GM21737 (cell line): ENCODE data around the gene MCAT.
"Not testable (repeated sequence)": the region's sequence is repeated elsewhere in the genome, so short reads cannot be mapped to it uniquely, and the experiment has no call there.

Experiments
- ATAC-seq: cut with Tn5 transposase; IDR thresholded peaks from one replicate; pipeline ENCODE4 v1.9.1; 2021; ENCODE audit warnings: mild to moderate bottlenecking, moderate library complexity; ENCODE audit not compliant: unreplicated experiment

The MCAT gene

GRCh38 chr22:43127166-43127908, 15.9 kb downstream of the MCAT start:
- no peak for ATAC-seq

GRCh38 chr22:43126501-43127165, 16.6 kb downstream of the MCAT start:
- no peak for ATAC-seq

- no peak for ATAC-seq
Observed at GRCh38 chr22:43118953-43119458, 24.2 kb downstream of the MCAT start.

GRCh38 chr22:43118024-43118849, 25.0 kb downstream of the MCAT start:
- no peak for ATAC-seq

- no peak for ATAC-seq
Observed at GRCh38 chr22:43116932-43117331, 26.3 kb downstream of the MCAT start.

- ATAC-seq = no peak
Observed at GRCh38 chr22:43114958-43115357, 28.2 kb downstream of the MCAT start.

- ATAC-seq = no peak
Observed at GRCh38 chr22:43113526-43114251, 29.5 kb downstream of the MCAT start.

GRCh38 chr22:43110927-43111623, 32.1 kb downstream of the MCAT start:
- ATAC-seq = no peak

- ATAC-seq = no peak
Observed at GRCh38 chr22:43110444-43110926, 32.7 kb downstream of the MCAT start, which contains the start of gene BIK. Gene BIK, plus strand, starts transcription at chr22:43110750. Its CDS starts 13,273 bp downstream, at chr22:43124023.

- no peak for ATAC-seq
Observed at GRCh38 chr22:43109921-43110443, 33.2 kb downstream of the MCAT start.

GRCh38 chr22:43109511-43109910, 33.7 kb downstream of the MCAT start:
- no peak for ATAC-seq

GRCh38 chr22:43106302-43106701, 36.9 kb downstream of the MCAT start:
- ATAC-seq = no peak

GRCh38 chr22:43104950-43105349, 38.2 kb downstream of the MCAT start:
- not testable (repeated sequence) for ATAC-seq

- not testable (repeated sequence) for ATAC-seq
Observed at GRCh38 chr22:43104056-43104625, 39.1 kb downstream of the MCAT start.

GRCh38 chr22:43101306-43101705, 41.9 kb downstream of the MCAT start:
- ATAC-seq = no peak

- ATAC-seq = no peak
Observed at GRCh38 chr22:43100225-43100624, 43.0 kb downstream of the MCAT start.

GRCh38 chr22:43099095-43099494, 44.1 kb downstream of the MCAT start:
- no peak for ATAC-seq

GRCh38 chr22:43098356-43098755, 44.8 kb downstream of the MCAT start:
- ATAC-seq = no peak

- no peak for ATAC-seq
Observed at GRCh38 chr22:43096420-43096819, 46.8 kb downstream of the MCAT start.
